Liver (tissue), 3 donors: ENCODE data around the gene KCNIP1.

Experiments
- CTCF ChIP-seq: fragments of 150-350 bp; IDR thresholded peaks from 2 replicates; pipeline ENCODE4 v1.5.1; 2017; ENCODE audit warnings: improper control_type of control experiment, low read depth, low read length; ENCODE audit not compliant: missing input control
- SP1 ChIP-seq: IDR thresholded peaks from 2 replicates; pipeline ENCODE4 v1.6.1; 2018; ENCODE audit warnings: antibody characterized with exemption, mild to moderate bottlenecking
- TAF1 ChIP-seq: conservative IDR thresholded peaks from 2 replicates; pipeline ENCODE4 v1.6.1; 2016; ENCODE audit warnings: antibody characterized with exemption, mild to moderate bottlenecking
- donor health status: healthy.
- donor health status: healthy.

GRCh38 chr5:170471551-170472178, 32.2 kb upstream of the KCNIP1 start:
- no peak for TF ChIP-seq SP1
- no peak for TF ChIP-seq TAF1
- no peak for TF ChIP-seq CTCF
